SK-N-MC (cell line): ENCODE data around the gene MED13L.

ENCODE experiments used
- EZH2 ChIP-seq: fragments of 200-600 bp; sonication (generic); IDR thresholded peaks from one replicate; pipeline ENCODE4 v1.6.1; 2017; ENCODE audit warnings: antibody characterized with exemption
- FOXP2 ChIP-seq: optimal IDR thresholded peaks from 2 replicates; pipeline ENCODE3; 2011; ENCODE audit warnings: mild to moderate bottlenecking, moderate library complexity; ENCODE audit not compliant: insufficient read depth; ENCODE audit errors: extremely low read length, control extremely low read depth
- POLR2AphosphoS5 ChIP-seq: IDR thresholded peaks from 2 replicates; pipeline ENCODE4 v1.6.1; 2012; ENCODE audit warnings: mild to moderate bottlenecking, low read depth, low read length, borderline replicate concordance

DNA sequence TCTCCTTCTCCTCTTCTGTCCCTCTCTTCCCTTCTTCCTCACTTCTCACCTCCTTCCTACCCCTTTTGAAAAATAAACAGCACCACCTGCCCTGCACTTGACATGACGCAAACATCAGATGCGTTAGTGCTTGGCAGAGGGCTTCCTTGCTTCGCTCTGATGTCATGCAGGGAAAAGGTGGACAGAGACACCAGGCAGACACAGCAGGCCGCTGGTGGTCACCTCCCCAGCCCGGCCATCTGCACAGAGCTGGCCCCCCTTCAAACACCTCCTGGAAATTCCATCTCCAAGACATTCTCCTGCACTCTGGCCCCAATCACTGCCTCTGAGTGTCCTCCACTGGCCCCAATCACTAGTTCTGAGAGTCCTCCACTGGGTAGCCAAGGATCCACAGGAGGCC is 353.6 kb downstream of the MED13L start:
- TF ChIP-seq EZH2 (no peak), POLR2AphosphoS5 (no peak), FOXP2 (no peak)
